Stomach (tissue), 4 donors: Measurements from ENCODE around the gene JMJD4.

ENCODE experiments used
- CTCF ChIP-seq, 7 experiments: fragments of 450-650 bp in 4 of 7; fragments of 200-600 bp in 3 of 7; sonication (generic) in 3 of 7; IDR thresholded peaks; one replicate each; pipeline ENCODE4 v1.5.1; 2016 to 2019; ENCODE audit warnings: antibody characterized with exemption in 7 of 7, control low read depth in 2 of 7, mild to moderate bottlenecking in 1 of 7
- POLR2A ChIP-seq, 4 donors: fragments of 450-650 bp; IDR thresholded peaks; one replicate each; pipeline ENCODE4 v1.6.1; 2016; ENCODE audit warnings: antibody characterized with exemption in 4 of 4, control low read depth in 2 of 4, mild to moderate bottlenecking in 1 of 4, moderate library complexity in 1 of 4

- TF ChIP-seq CTCF (IDR thresholded peaks at IDR 0.05) = no peak
- TF ChIP-seq POLR2A (IDR thresholded peaks at IDR 0.05) = no peak
These were observed 5.4 kb upstream of the JMJD4 start for GRCh38 chr1:227740401-227740960.
